Stimulated activated CD4-positive, alpha-beta T cell treated with anti-CD3 and anti-CD28 coated beads, Interleukin-15, amount 100 ng/mL, for 48 hours (primary cell): ENCODE measurements around the gene MAGI1.

Source experiments
- DNase-seq, 2 donors: peaks; one replicate each; pipeline ENCODE4 v3.0.0-alpha.2; 2020; ENCODE audit warnings: low read depth in 2 of 2

The MAGI1 gene

GRCh38 chr3:65432388-65433003 lies 606.2 kb downstream of the MAGI1 start:
- DNase-seq, result no peak

- DNase-seq, result no peak
Observed at GRCh38 chr3:65425880-65426279, 612.8 kb downstream of the MAGI1 start.

- no peak for DNase-seq
Observed at GRCh38 chr3:65422154-65422553, 616.6 kb downstream of the MAGI1 start.

- DNase-seq, result no peak
Observed at GRCh38 chr3:65419233-65419632, 619.5 kb downstream of the MAGI1 start.

- no peak for DNase-seq
Observed at GRCh38 chr3:65413891-65414290, 624.8 kb downstream of the MAGI1 start.

- DNase-seq, result no peak
Observed at GRCh38 chr3:65412588-65412987, 626.1 kb downstream of the MAGI1 start.

- no peak for DNase-seq
Observed at GRCh38 chr3:65411367-65411766, 627.4 kb downstream of the MAGI1 start.

GRCh38 chr3:65409176-65409569 lies 629.5 kb downstream of the MAGI1 start:
- DNase-seq, result no peak

GRCh38 chr3:65408531-65409175 lies 630.1 kb downstream of the MAGI1 start:
- no peak for DNase-seq

GRCh38 chr3:65406470-65406869 lies 632.2 kb downstream of the MAGI1 start:
- no peak for DNase-seq

- no peak for DNase-seq
Observed at GRCh38 chr3:65402597-65402996, 636.1 kb downstream of the MAGI1 start.

GRCh38 chr3:65401359-65402305 lies 637.1 kb downstream of the MAGI1 start:
- no peak for DNase-seq

- no peak for DNase-seq
Observed at GRCh38 chr3:65400899-65401298, 637.8 kb downstream of the MAGI1 start.

GRCh38 chr3:65398953-65399352 lies 639.8 kb downstream of the MAGI1 start:
- no peak for DNase-seq

GRCh38 chr3:65396078-65396477 lies 642.6 kb downstream of the MAGI1 start:
- DNase-seq, result no peak

GRCh38 chr3:65391068-65391467 lies 647.6 kb downstream of the MAGI1 start:
- no peak for DNase-seq

GRCh38 chr3:65385805-65386204 lies 652.9 kb downstream of the MAGI1 start:
- no peak for DNase-seq

GRCh38 chr3:65381496-65382010 lies 657.2 kb downstream of the MAGI1 start:
- DNase-seq, result no peak

- no peak for DNase-seq
Observed at GRCh38 chr3:65379223-65379622, 659.5 kb downstream of the MAGI1 start.

GRCh38 chr3:65377637-65378036 lies 661.1 kb downstream of the MAGI1 start:
- no peak for DNase-seq

- no peak for DNase-seq
Observed at GRCh38 chr3:65376426-65376825, 662.3 kb downstream of the MAGI1 start.

GRCh38 chr3:65371053-65371452 lies 667.7 kb downstream of the MAGI1 start:
- DNase-seq, result no peak
